OCI-LY1 (cell line): ENCODE data around the gene NACA.

Source experiments
- H2AFZ ChIP-seq: fragments of 200-600 bp; sonication (generic), shearing (Covaris generic); 2 replicates; pipeline ENCODE4 v1.6.0; 2014; ENCODE audit warnings: antibody characterized with exemption, mild to moderate bottlenecking, low read length
- H3F3A ChIP-seq: fragments of 200-600 bp; sonication (generic), shearing (Covaris generic); 2 replicates; pipeline ENCODE4 v1.6.0; 2014; ENCODE audit warnings: mild to moderate bottlenecking, antibody characterized with exemption, low read length, moderate library complexity; ENCODE audit not compliant: insufficient read depth
- H3K27ac ChIP-seq: fragments of 200-600 bp; sonication (generic); 2 replicates; pipeline ENCODE4 v1.5.1; 2014; ENCODE audit warnings: low read length, mixed run types, mild to moderate bottlenecking, low read depth; ENCODE audit not compliant: poor library complexity, severe bottlenecking
- H3K27me3 ChIP-seq: fragments of 200-600 bp; sonication (generic); 2 replicates; pipeline ENCODE4 v1.6.0; 2014; ENCODE audit warnings: antibody characterized with exemption, mild to moderate bottlenecking, low read length, moderate library complexity; ENCODE audit not compliant: insufficient read depth
- H3K36me3 ChIP-seq: fragments of 200-600 bp; sonication (generic); 2 replicates; pipeline ENCODE4 v1.6.1; 2014; ENCODE audit warnings: mild to moderate bottlenecking, antibody characterized with exemption, low read length, moderate library complexity, mixed read lengths; ENCODE audit not compliant: insufficient read depth
- H3K4me1 ChIP-seq: fragments of 200-600 bp; sonication (generic); 2 replicates; pipeline ENCODE4 v1.5.1; 2014; ENCODE audit warnings: mild to moderate bottlenecking, low read length, moderate library complexity; ENCODE audit not compliant: insufficient read depth, severe bottlenecking
- H3K4me2 ChIP-seq: fragments of 200-600 bp; sonication (generic), shearing (Covaris generic); 2 replicates; pipeline ENCODE4 v1.6.1; 2014; ENCODE audit warnings: low read length
- H3K4me3 ChIP-seq: fragments of 200-600 bp; sonication (generic); 2 replicates; pipeline ENCODE4 v1.5.1; 2014; ENCODE audit warnings: low read length, low read depth, mild to moderate bottlenecking, mixed read lengths; ENCODE audit not compliant: poor library complexity, severe bottlenecking
- H3K79me2 ChIP-seq: fragments of 200-600 bp; shearing (Covaris generic); 2 replicates; pipeline ENCODE4 v1.6.1; 2016; ENCODE audit warnings: mixed run types, low read length, mixed read lengths; ENCODE audit not compliant: insufficient read depth
- H3K9ac ChIP-seq: fragments of 200-600 bp; sonication (generic), shearing (Covaris generic); 2 replicates; pipeline ENCODE4 v1.6.1; 2014; ENCODE audit warnings: mild to moderate bottlenecking, low read length, mixed read lengths
- H3K9me2 ChIP-seq: fragments of 200-600 bp; sonication (generic), shearing (Covaris generic); 2 replicates; pipeline ENCODE4 v1.6.1; 2014; ENCODE audit warnings: low read depth, mild to moderate bottlenecking, low read length, mixed read lengths
- H3K9me3 ChIP-seq: fragments of 200-600 bp; shearing (Covaris generic); 2 replicates; pipeline ENCODE4 v1.6.1; 2014; ENCODE audit warnings: low read length, mixed read lengths
- H4K20me1 ChIP-seq: fragments of 200-600 bp; sonication (generic), shearing (Covaris generic); 2 replicates; pipeline ENCODE4 v1.6.0; 2016; ENCODE audit warnings: mild to moderate bottlenecking, low read length; ENCODE audit not compliant: insufficient read depth
- CTCF ChIP-seq: fragments of 200-600 bp; sonication (generic), shearing (Covaris generic); IDR thresholded peaks from 2 replicates; pipeline ENCODE4 v1.5.1; 2017; ENCODE audit warnings: mild to moderate bottlenecking, antibody characterized with exemption, low read length, moderate library complexity, mixed read lengths
- EZH2 ChIP-seq: fragments of 200-600 bp; sonication (generic), shearing (Covaris generic); IDR thresholded peaks from 2 replicates; pipeline ENCODE4 v1.8.0; 2017; ENCODE audit warnings: borderline replicate concordance, mixed run types, mild to moderate bottlenecking, antibody characterized with exemption, low read length, moderate library complexity, mixed read lengths

NACA gene

GRCh38 chr12:56724972-56725722, at the start of gene NACA:
NACA (minus strand) TSS chr12:56725299; CDS start chr12:56724521, 778 bp downstream.
- peak within 1 kb of the TSS; percentile 80 for H3K4me2 ChIP-seq
- peaks cover 49% of the 10 kb centered on the region for H3K79me2 ChIP-seq
- peak within 1 kb of the TSS; percentile 100 for H3K9ac ChIP-seq
- no peaks in the 10 kb centered on the region for H3K9me2 ChIP-seq
- peaks cover 51% of the 10 kb centered on the region for H3K36me3 ChIP-seq
- H3F3A ChIP-seq, result no peaks in the 10 kb centered on the region
- H3K27ac ChIP-seq, result peak within 1 kb of the TSS; percentile 92
- H3K9me3 ChIP-seq, result no peaks in the 10 kb centered on the region
- no peak for TF ChIP-seq EZH2
- TF ChIP-seq CTCF, result no peak
- H3K4me1 ChIP-seq, result peaks cover 53% of the 10 kb centered on the region
- H4K20me1 ChIP-seq, result peaks cover 5% of the 10 kb centered on the region
- no peaks in the 10 kb centered on the region for H3K27me3 ChIP-seq
- peak within 1 kb of the TSS; percentile 32; the same call in 1 of the 2 replicates for H2AFZ ChIP-seq
- H3K4me3 ChIP-seq, result peak within 1 kb of the TSS; percentile 99

GRCh38 chr12:56773113-56773512, 48.0 kb upstream of the NACA start:
- no peaks in the 10 kb centered on the region for H3K27me3 ChIP-seq
- no peaks in the 10 kb centered on the region for H3K9me3 ChIP-seq
- no peaks in the 10 kb centered on the region for H4K20me1 ChIP-seq
- no peak overlapping the region for H3K4me3 ChIP-seq
- H3F3A ChIP-seq, result peaks cover under 1% of the 10 kb centered on the region; the same call in 1 of the 2 replicates
- H3K9me2 ChIP-seq, result no peaks in the 10 kb centered on the region
- no peak overlapping the region for H3K9ac ChIP-seq
- H3K27ac ChIP-seq, result no peak overlapping the region
- TF ChIP-seq EZH2 (no peak), CTCF (no peak)
- H3K4me2 ChIP-seq, result no peak overlapping the region
- H3K79me2 ChIP-seq, result no peaks in the 10 kb centered on the region
- H3K36me3 ChIP-seq, result no peaks in the 10 kb centered on the region
- H3K4me1 ChIP-seq, result peaks cover 11% of the 10 kb centered on the region
- H2AFZ ChIP-seq, result no peak overlapping the region

- Histone ChIP-seq H3F3A (peaks cover 4% of the 10 kb centered on the region; the same call in 1 of the 2 replicates), H3K9ac (no peak overlapping the region), H3K79me2 (no peaks in the 10 kb centered on the region), H2AFZ (no peak overlapping the region), H3K27ac (no peak overlapping the region), H3K27me3 (no peaks in the 10 kb centered on the region), H3K36me3 (no peaks in the 10 kb centered on the region), H3K4me1 (peaks cover 11% of the 10 kb centered on the region), H4K20me1 (no peaks in the 10 kb centered on the region), H3K9me3 (no peaks in the 10 kb centered on the region), H3K4me2 (no peak overlapping the region), H3K4me3 (no peak overlapping the region), H3K9me2 (no peaks in the 10 kb centered on the region)
- TF ChIP-seq EZH2, result no peak
- TF ChIP-seq CTCF, result no peak
These were observed 47.5 kb upstream of the NACA start for GRCh38 chr12:56772625-56773024.
